Measurements from ENCODE around the gene SOHLH1.

The SOHLH1 gene

GRCh38 chr9:135695036-135695435 lies 4.2 kb downstream of the SOHLH1 start:
- TF ChIP-seq CTCF (IDR thresholded peaks at IDR 0.05) (no peak), ZFX (IDR thresholded peaks at IDR 0.05; ENCODE audit: borderline replicate concordance) (no peak)
- H3K27ac ChIP-seq, result no peak overlapping the region

GRCh38 chr9:135694414-135694813 lies 4.9 kb downstream of the SOHLH1 start:
- TF ChIP-seq ZFX (IDR thresholded peaks at IDR 0.05; ENCODE audit: borderline replicate concordance) (no peak), CTCF (IDR thresholded peaks at IDR 0.05) (no peak)

GRCh38 chr9:135693771-135694170 lies 5.5 kb downstream of the SOHLH1 start:
- no peak overlapping the region for H3K27ac ChIP-seq
- TF ChIP-seq ZFX (IDR thresholded peaks at IDR 0.05; ENCODE audit: borderline replicate concordance), result no peak
- TF ChIP-seq CTCF (IDR thresholded peaks at IDR 0.05), result no peak

More at GRCh38 chr9:135694414-135694813, 4.9 kb downstream of the SOHLH1 start:
- no peak overlapping the region for H3K27ac ChIP-seq

- TF ChIP-seq CTCF (IDR thresholded peaks at IDR 0.05) (no peak), ZFX (IDR thresholded peaks at IDR 0.05; ENCODE audit: borderline replicate concordance) (no peak)
- H3K27ac ChIP-seq, result no peak overlapping the region
Measured at GRCh38 chr9:135693265-135693664, 6.0 kb downstream of the SOHLH1 start.

- no peak overlapping the region for H3K27ac ChIP-seq
- TF ChIP-seq CTCF (IDR thresholded peaks at IDR 0.05) (no peak), ZFX (IDR thresholded peaks at IDR 0.05; ENCODE audit: borderline replicate concordance) (no peak)
Measured at GRCh38 chr9:135692410-135692809, 6.9 kb downstream of the SOHLH1 start.

- TF ChIP-seq ZFX (IDR thresholded peaks at IDR 0.05; ENCODE audit: borderline replicate concordance) (no peak), CTCF (IDR thresholded peaks at IDR 0.05) (no peak)
- no peak overlapping the region for H3K27ac ChIP-seq
Measured at GRCh38 chr9:135690836-135691570, 8.3 kb downstream of the SOHLH1 start.

- TF ChIP-seq CTCF (IDR thresholded peaks at IDR 0.05), result no peak
- no peak for TF ChIP-seq ZFX (IDR thresholded peaks at IDR 0.05; ENCODE audit: borderline replicate concordance)
- no peak overlapping the region for H3K27ac ChIP-seq
Measured at GRCh38 chr9:135689011-135689410, 10.3 kb downstream of the SOHLH1 start.
